Transverse colon (tissue), 3 donors: Measurements from ENCODE around the gene CYP2A13.

ENCODE experiments used
- EP300 ChIP-seq: sonication (generic); formaldehyde crosslinking; IDR thresholded peaks from one replicate; pipeline ENCODE4 v1.6.1; 2017; ENCODE audit warnings: antibody characterized with exemption, low read depth
- TF ChIP-seq, protein P1 (sequence below), 5 experiments: fragments of 200-600 bp in 3 of 5; fragments of 450-650 bp in 2 of 5; sonication (generic) in 3 of 5; IDR thresholded peaks; 1 replicate in 2 of 5; 2 replicates in 3 of 5; pipeline ENCODE4 v1.5.1; 2016 to 2017; ENCODE audit warnings: antibody characterized with exemption in 5 of 5, inconsistent platforms in 3 of 5, mild to moderate bottlenecking in 2 of 5, moderate library complexity in 1 of 5

DNA sequence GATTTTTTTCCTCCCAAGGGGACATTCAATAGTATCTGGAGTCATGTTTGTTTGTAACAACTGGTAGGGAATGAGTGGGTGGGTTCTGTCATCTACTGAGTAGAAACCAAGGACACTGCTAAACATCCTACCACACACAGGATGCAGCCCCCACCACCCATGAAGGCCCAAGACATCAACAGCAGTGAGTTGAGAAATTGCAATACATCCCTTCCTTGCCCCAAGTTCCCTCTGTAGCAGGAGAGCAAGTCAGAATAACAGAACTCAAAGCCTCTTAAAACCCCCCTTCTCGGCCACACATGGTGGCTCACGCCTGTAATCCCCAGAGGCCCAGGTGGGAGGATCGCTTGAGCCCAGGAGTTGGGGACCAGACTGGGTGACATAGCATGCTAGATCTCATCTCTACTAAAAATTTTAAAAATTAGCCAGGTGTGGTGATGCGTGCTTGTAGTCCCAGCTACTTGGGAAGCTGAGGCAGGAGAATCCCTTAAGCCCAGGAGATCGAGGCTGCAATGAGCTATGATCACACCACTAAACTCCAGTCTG lies 23.6 kb downstream of the CYP2A13 start:
- TF ChIP-seq, protein P1, sequence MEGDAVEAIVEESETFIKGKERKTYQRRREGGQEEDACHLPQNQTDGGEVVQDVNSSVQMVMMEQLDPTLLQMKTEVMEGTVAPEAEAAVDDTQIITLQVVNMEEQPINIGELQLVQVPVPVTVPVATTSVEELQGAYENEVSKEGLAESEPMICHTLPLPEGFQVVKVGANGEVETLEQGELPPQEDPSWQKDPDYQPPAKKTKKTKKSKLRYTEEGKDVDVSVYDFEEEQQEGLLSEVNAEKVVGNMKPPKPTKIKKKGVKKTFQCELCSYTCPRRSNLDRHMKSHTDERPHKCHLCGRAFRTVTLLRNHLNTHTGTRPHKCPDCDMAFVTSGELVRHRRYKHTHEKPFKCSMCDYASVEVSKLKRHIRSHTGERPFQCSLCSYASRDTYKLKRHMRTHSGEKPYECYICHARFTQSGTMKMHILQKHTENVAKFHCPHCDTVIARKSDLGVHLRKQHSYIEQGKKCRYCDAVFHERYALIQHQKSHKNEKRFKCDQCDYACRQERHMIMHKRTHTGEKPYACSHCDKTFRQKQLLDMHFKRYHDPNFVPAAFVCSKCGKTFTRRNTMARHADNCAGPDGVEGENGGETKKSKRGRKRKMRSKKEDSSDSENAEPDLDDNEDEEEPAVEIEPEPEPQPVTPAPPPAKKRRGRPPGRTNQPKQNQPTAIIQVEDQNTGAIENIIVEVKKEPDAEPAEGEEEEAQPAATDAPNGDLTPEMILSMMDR (IDR thresholded peaks at IDR 0.05) = no peak
- TF ChIP-seq EP300 = no peak
